Fibroblast of lung (primary cell): ENCODE data around the gene SLC38A6. TPM values are rescaled to one million over a fixed set of nuclear protein-coding genes. Genes with fewer than 3 reads are reported as not detected.
A peak's percentile ranks its signal among the peaks of the same experiment; 100 is the strongest.

ENCODE experiments used
- DNase-seq, 2 donors: peaks; one replicate each; pipeline versions ENCODE4 v3.0.0 to v3.0.0-alpha.2; 2010; ENCODE audit warnings: low read depth in 2 of 2
- H2AFZ ChIP-seq: 2 replicates; pipeline ENCODE4 v1.5.1; 2012; ENCODE audit warnings: low read length, control low read depth, inconsistent platforms
- H3K27ac ChIP-seq: 2 replicates; pipeline ENCODE4 v1.5.1; 2011; ENCODE audit warnings: low read length, control low read depth; ENCODE audit not compliant: insufficient read depth
- H3K27me3 ChIP-seq: 2 replicates; pipeline ENCODE4 v1.5.1; 2011; ENCODE audit warnings: mild to moderate bottlenecking, low read length; ENCODE audit not compliant: control insufficient read depth, insufficient read depth
- H3K36me3 ChIP-seq: 2 replicates; pipeline ENCODE4 v1.5.1; 2011; ENCODE audit warnings: low read length; ENCODE audit not compliant: control insufficient read depth, insufficient read depth
- H3K4me1 ChIP-seq: 2 replicates; pipeline ENCODE4 v1.5.1; 2011; ENCODE audit warnings: low read length; ENCODE audit not compliant: control insufficient read depth, insufficient read depth; ENCODE audit errors: extremely low read depth
- H3K4me2 ChIP-seq: 2 replicates; pipeline ENCODE4 v1.5.1; 2011; ENCODE audit warnings: low read length, control low read depth; ENCODE audit not compliant: insufficient read depth; ENCODE audit errors: extremely low read depth
- H3K4me3 ChIP-seq, 4 experiments: fragments of 200-600 bp in 1 of 4; sonication (generic) in 1 of 4; replicated peaks in 1 of 4; 2 replicates each; pipeline ENCODE4 v1.5.1; 2011 to 2016; ENCODE audit warnings: low read length in 4 of 4, low read depth in 3 of 4, mild to moderate bottlenecking in 3 of 4, control low read depth in 2 of 4, inconsistent platforms in 1 of 4, mixed read lengths in 1 of 4; ENCODE audit not compliant: insufficient read depth in 1 of 4; ENCODE audit errors: control extremely low read depth in 1 of 4
- H3K79me2 ChIP-seq: 2 replicates; pipeline ENCODE4 v1.5.1; 2012; ENCODE audit warnings: mild to moderate bottlenecking, low read length, inconsistent platforms; ENCODE audit not compliant: control insufficient read depth, insufficient read depth
- H3K9ac ChIP-seq: 2 replicates; pipeline ENCODE4 v1.5.1; 2011; ENCODE audit warnings: mild to moderate bottlenecking, low read length, control low read depth; ENCODE audit not compliant: insufficient read depth
- H3K9me3 ChIP-seq: 2 replicates; pipeline ENCODE4 v1.5.1; 2012; ENCODE audit warnings: low read depth, low read length; ENCODE audit not compliant: control insufficient read depth, insufficient read depth
- H4K20me1 ChIP-seq: 2 replicates; pipeline ENCODE4 v1.5.1; 2011; ENCODE audit warnings: low read length; ENCODE audit not compliant: control insufficient read depth, insufficient read depth; ENCODE audit errors: extremely low read depth
- CTCF ChIP-seq, 2 donors: IDR thresholded peaks in 1 of 2; conservative IDR thresholded peaks in 1 of 2; 1 replicate in 1 of 2; 2 replicates in 1 of 2; pipeline ENCODE4 v1.5.1; 2011 to 2012; ENCODE audit warnings: low read length in 2 of 2, control low read depth in 1 of 2, inconsistent platforms in 1 of 2, low read depth in 1 of 2, mild to moderate bottlenecking in 1 of 2
- EZH2 ChIP-seq: IDR thresholded peaks from 2 replicates; pipeline ENCODE4 v1.5.1; 2012; ENCODE audit warnings: low read length, control low read depth, mild to moderate bottlenecking; ENCODE audit errors: missing control alignments
- polyA plus RNA-seq, 2 donors: library from polyadenylated mRNA; depleted of rRNA in 1 of 2; stranded (reverse) in 1 of 2; unstranded in 1 of 2; fragments of >200 nt; gene quantifications; 2 replicates each; pipeline ENCODE4 v1.2.1, GENCODE V29; 2011 to 2012; ENCODE audit warnings: missing spikeins in 1 of 2
- total RNA-seq: library from RNA; depleted of rRNA; stranded (reverse); fragments of >200 nt; gene quantifications from 2 replicates; pipeline ENCODE4 v1.2.1, GENCODE V29; 2014

Gene SLC38A6
- total and polyA plus RNA-seq, 2 donors (not counting 1 experiment from before 2014, with no cell fraction given): 39.8 to 93.3 TPM

GRCh38 chr14:61019537-61019936 lies 38.5 kb downstream of the SLC38A6 start:
- no peak overlapping the region for H2AFZ ChIP-seq
- H3K9me3 ChIP-seq: no peaks in the 10 kb centered on the region
- no peak overlapping the region for H3K4me3 ChIP-seq
- TF ChIP-seq CTCF (conservative IDR thresholded peaks at IDR 0.05 in 1 of 2, IDR thresholded peaks at IDR 0.05 in 1 of 2; ENCODE audit: low read depth in 1 of 2, low read length in 2 of 2): no peak
- no peak for TF ChIP-seq EZH2
- H3K79me2 ChIP-seq: no peaks in the 10 kb centered on the region
- no peaks in the 10 kb centered on the region for H3K36me3 ChIP-seq
- no peak for DNase-seq
- H4K20me1 ChIP-seq: no peaks in the 10 kb centered on the region
- no peaks in the 10 kb centered on the region for H3K27me3 ChIP-seq
- H3K9ac ChIP-seq: no peak overlapping the region
- no peaks in the 10 kb centered on the region for H3K4me1 ChIP-seq
- no peak overlapping the region for H3K27ac ChIP-seq
- no peak overlapping the region for H3K4me2 ChIP-seq

- Histone ChIP-seq H3K27me3 (no peaks in the 10 kb centered on the region), H3K36me3 (no peaks in the 10 kb centered on the region), H3K9ac (no peak overlapping the region), H4K20me1 (no peaks in the 10 kb centered on the region), H3K4me2 (peak overlapping the region; percentile 69), H3K9me3 (no peaks in the 10 kb centered on the region), H2AFZ (no peak overlapping the region), H3K4me3 (peak overlapping the region in 2 of 4 experiments; percentile 13 to 27), H3K27ac (peak overlapping the region; percentile 15), H3K4me1 (peaks cover 2% of the 10 kb centered on the region), H3K79me2 (no peaks in the 10 kb centered on the region)
- TF ChIP-seq EZH2: no peak
- peak; percentile 80 to 90 for TF ChIP-seq CTCF (conservative IDR thresholded peaks at IDR 0.05 in 1 of 2, IDR thresholded peaks at IDR 0.05 in 1 of 2; ENCODE audit: low read depth in 1 of 2, low read length in 2 of 2)
- peak; percentile 75 to 86 for DNase-seq
Measured at GRCh38 chr14:61025251-61026223, 44.5 kb downstream of the SLC38A6 start.

GRCh38 chr14:61026526-61026925 lies 45.5 kb downstream of the SLC38A6 start:
- no peak overlapping the region for H3K27ac ChIP-seq
- no peaks in the 10 kb centered on the region for H3K27me3 ChIP-seq
- H3K4me2 ChIP-seq: no peak overlapping the region
- H3K9me3 ChIP-seq: no peaks in the 10 kb centered on the region
- no peak for TF ChIP-seq EZH2
- no peak for TF ChIP-seq CTCF (conservative IDR thresholded peaks at IDR 0.05 in 1 of 2, IDR thresholded peaks at IDR 0.05 in 1 of 2; ENCODE audit: low read depth in 1 of 2, low read length in 2 of 2)
- H3K36me3 ChIP-seq: no peaks in the 10 kb centered on the region
- H3K79me2 ChIP-seq: no peaks in the 10 kb centered on the region
- no peaks in the 10 kb centered on the region for H4K20me1 ChIP-seq
- H3K4me1 ChIP-seq: peaks cover 2% of the 10 kb centered on the region
- H2AFZ ChIP-seq: no peak overlapping the region
- no peak overlapping the region for H3K4me3 ChIP-seq
- H3K9ac ChIP-seq: no peak overlapping the region
- DNase-seq: no peak
